GM21515 (cell line): ENCODE results near the gene RHOU.

ENCODE experiments used
- ATAC-seq: cut with Tn5 transposase; IDR thresholded peaks from one replicate; pipeline ENCODE4 v1.9.1; 2021; ENCODE audit not compliant: unreplicated experiment

The RHOU gene

GRCh38 chr1:228736844-228737445, 1.7 kb downstream of the RHOU start:
- ATAC-seq: no peak

DNA sequence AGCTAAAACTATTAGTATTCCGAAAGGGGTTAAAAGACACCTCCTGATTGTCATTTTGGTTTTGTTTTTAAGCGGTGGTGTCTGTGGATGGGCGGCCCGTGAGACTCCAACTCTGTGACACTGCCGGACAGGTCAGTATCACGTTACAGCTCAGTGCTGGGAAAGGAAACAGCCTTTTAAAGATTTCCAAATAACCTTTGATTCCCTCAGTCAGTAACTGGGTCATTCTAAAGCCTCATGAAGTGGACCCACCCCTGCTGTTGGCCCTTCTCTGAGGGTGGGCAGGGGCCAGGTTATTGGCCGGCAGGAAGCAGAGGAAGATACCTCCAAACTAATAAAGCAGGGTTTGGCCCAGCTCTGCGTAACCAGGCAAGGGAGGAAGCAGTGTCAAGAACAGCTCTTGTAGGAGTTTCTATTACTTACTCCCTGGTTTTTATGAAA, 2.3 kb downstream of the RHOU start:
- no peak for ATAC-seq

DNA sequence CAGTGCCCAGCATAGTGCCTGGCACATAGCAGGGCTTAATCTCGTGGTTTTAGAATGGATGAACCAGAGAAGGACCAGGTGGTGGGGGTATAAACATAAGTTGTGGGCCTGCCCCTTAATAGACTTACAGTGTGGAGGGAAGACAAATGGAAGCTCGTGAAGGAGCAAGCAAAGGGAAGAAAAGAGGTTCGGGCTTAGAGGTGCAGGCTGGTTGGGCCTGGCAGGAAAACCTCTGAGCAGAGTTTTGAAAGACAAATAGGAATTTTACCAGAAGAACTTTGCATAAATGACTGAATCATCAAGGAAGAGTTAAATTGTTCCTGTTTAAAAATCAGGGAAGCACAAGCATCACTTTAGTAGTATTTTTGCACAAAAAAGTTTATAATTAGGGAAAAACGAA, 4.5 kb downstream of the RHOU start:
- no peak for ATAC-seq

DNA sequence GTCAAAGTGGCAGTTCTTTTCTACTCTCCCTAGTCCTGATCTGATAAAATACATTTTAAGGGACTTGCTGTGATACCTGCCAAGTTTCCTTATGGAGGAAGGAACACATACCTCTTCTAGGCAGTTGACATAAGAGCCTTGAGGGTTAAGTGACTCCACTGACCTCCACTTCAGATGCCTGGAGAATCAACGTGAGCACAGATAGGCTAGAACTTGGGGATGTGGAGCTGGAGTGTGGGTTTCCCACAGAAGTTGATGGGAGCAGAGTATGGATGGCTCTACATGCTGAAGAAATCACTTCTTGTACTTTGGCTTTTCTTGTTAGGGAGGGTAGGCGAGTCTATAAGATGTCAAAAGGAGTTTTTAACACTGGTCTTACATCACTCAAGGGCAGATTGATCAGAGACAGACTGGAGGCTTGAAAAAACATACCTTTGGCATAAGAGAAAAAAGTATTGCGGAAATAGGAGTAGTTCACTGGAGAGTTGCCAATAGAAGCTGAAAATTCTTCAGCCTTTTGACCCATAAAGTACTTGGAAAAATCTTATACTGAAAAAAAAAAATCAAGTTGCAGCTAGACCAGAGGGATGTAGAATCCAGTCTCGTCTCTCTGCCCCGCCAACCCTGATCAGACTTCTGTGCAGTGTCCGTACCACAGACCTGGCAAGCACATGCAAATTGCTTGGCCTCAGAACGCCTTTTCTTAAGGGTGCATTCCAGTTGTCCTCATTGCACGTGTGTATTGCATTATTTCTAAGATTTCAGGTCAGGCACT, 5.5 kb downstream of the RHOU start:
- ATAC-seq: no peak

- ATAC-seq: no peak
These were observed 7.1 kb downstream of the RHOU start for GRCh38 chr1:228742281-228742860.

DNA sequence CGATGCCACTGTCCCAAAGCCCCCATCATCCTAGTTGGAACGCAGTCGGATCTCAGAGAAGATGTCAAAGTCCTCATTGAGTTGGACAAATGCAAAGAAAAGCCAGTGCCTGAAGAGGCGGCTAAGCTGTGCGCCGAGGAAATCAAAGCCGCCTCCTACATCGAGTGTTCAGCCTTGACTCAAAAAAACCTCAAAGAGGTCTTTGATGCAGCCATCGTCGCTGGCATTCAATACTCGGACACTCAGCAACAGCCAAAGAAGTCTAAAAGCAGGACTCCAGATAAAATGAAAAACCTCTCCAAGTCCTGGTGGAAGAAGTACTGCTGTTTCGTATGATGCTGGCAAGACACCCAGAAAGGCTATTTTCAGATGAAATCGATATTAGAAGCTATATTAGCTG, 8.1 kb downstream of the RHOU start:
- no peak for ATAC-seq

DNA sequence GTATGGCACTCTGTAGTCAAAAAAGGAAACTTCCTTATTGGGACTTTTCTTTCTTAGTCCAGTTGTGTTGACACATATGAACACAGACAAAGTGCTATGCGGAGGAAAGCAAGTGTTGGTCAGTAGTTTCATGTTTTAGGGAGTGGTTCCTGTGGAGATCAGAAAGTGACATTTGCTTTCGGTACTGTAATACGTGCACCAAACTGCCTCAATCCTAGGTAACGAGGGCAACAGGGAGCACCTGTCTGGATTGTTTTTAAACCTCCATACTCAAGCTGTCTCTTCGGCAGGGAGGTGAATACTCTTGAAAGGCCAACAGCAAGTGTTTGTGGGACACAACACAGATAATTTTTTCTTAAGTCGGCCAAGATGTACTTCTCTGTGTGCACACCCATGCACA, 9.1 kb downstream of the RHOU start:
- no peak for ATAC-seq

DNA sequence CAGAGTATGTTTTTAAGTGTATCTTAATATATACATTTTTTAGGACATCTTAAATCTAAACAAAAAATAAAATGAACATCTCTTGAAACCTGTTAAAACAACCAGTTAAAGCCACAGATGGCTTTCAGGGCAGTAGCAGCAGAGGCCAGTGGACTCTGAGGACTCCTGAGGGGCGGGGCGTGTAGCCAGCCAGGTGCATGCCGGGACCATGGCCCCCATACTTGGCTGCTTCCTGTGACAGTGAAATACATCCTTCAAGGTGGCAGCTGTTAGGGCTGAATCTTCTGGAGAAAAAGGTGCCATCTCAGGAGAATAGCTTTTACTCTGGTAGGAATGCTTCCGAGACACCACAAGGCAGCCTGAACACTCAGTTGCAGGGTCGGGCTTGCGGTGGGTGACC, 9.6 kb downstream of the RHOU start:
- no peak for ATAC-seq

DNA sequence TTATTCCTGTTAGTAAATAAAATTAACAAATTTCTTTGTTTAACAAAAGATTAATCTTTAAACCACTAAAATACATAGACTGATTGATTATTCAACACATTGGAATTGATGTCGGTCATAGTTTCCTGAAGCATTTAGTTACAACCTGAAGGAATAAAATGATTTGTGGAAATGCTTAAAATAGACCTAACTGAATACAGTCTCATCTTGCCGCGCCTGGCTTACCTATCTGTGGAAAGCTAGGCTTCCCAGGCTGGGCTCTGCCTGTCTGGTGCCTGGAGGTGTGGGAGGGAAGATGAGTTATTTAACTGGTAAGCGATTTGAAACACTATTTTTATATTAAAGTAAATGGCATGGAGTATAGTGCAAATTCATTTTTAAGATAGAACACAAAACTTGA, 10.2 kb downstream of the RHOU start:
- no peak for ATAC-seq

- no peak for ATAC-seq
These were observed 12.1 kb downstream of the RHOU start for GRCh38 chr1:228747301-228747935.

DNA sequence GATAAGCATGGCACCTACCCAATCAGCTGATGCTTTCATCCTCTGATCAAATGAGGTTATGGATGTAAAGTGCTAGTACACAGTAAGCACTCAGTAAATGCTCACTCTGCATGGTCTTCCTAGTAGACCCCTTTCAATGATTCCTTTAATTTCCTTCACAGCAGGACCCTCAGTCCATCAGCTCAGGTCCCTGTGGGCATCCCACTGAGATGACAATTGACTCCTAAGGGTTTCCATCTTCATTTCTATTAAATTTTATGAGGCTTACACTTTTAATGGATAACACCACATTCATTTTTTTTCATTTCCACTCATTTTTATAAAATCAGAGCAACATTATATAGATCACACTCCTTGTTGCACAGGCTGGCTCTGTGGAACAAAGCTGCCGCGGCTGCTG, 12.8 kb downstream of the RHOU start:
- no peak for ATAC-seq

DNA sequence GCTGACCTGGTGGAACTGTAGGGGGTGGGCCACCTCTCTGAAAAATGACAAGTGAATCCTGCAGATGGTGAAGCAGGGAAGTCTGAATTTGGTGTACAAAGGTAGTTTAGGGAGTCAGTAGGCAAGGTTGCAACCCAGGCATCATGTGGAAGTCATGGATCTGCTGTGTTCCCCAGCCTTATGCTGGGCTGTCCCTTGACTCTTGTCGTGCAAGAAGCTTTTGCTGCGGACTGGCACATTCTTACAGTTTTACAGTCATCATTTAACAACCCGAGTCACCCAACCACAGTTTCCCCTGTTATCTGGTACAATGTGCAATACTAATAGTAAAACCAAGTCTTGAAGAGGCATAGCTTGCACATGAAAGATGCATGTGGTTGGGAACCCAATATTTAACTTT, 13.2 kb downstream of the RHOU start:
- ATAC-seq: no peak

DNA sequence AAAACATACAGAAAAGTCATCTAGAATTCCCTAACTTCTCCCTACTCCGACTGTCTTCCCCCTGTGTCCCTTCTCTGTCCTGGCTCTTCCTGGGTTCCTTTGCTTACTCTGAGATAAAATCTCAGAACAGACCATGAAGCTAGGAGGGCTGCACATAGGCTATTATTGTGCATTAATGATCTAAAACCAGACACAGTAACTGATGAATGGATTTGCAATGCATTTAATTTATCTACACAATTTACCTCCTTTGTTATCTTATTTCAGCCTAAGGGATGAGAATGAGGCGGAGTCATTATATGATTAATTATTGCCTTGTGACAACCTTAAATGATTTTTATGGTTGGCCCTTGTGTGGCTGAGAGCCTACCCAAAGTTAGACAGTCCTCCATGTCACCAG, 14.5 kb downstream of the RHOU start:
- no peak for ATAC-seq

DNA sequence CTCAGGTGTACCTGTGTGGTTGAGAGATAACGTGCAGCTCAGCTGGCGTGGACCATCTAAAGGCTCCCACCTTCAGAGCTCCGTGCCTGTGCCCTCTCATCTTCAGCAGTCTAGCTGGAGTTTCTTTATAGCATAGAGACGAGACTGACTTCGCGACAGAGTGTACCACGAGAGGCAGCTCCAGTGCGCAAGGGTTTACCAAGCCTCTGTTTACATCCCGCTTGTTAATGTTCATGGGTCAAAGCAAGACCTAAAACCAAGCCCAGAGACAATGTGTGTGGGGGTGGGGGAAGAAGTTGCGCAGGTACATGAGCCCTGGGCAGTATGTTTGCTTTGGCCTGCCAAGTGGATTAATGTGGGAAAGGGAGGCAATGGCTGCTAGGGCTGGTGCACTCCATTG, 15.6 kb downstream of the RHOU start:
- no peak for ATAC-seq

GRCh38 chr1:228751360-228752098, 16.2 kb downstream of the RHOU start:
- ATAC-seq: no peak

DNA sequence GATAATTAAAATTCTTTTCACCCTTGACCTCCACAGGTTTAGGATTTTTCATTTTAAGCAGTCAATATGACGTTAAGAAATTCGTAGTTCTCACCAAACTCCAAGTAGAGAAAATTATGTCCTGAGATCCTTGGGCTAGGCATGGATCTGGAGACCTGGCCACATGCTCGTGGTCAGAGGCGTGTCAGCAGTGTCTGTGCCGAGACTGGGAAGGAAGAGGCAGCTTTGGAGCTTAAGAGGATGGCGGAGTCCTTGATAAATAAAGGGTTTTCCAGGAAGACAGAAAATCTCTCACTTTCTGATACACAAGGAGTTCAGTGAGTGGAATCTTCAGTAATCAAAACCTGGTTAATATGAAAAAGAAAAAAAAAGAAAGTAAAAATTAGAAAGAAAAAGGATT, 17.0 kb downstream of the RHOU start:
- no peak for ATAC-seq

GRCh38 chr1:228752675-228753265, 17.5 kb downstream of the RHOU start:
- ATAC-seq: no peak

GRCh38 chr1:228753287-228753686, 18.0 kb downstream of the RHOU start:
- no peak for ATAC-seq

DNA sequence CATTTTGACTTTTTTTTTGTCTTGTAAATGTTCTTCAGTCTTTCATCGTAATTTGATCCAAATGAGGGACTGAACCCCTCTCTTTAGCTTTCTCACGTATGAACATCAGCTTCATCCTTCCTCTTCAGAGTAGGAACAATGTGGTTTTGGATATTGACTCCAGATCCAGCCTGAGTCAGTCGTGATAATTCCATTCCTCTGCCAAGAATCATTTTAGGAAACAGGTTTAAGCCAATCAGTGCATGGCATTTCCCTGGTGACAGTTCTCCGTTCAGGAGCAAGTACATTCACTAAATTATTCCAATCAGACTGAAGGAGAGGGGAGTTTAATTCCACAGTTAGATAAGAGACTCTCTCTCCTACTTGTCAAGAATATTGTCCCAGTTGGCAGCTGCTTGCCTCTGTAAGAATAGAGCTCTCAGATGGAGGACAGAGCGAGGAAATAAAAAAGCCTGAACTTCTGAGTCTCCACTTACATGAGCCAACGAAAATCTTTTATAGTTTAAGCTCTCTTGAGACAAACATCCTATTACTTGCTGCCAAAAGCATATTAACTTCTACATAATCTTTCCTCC, 18.6 kb downstream of the RHOU start:
- no peak for ATAC-seq

- no peak for ATAC-seq
These were observed 19.5 kb downstream of the RHOU start for GRCh38 chr1:228754646-228755268.
